Cerebellar nuclear complex (tissue), 1 donor: ENCODE data around the gene CLEC4F.

Experiments
- DNase-seq, 2 experiments: peaks; one replicate each; lab custom pipeline; 2025; lab: John Stamatoyannopoulos, UW

CLEC4F gene, protein sequence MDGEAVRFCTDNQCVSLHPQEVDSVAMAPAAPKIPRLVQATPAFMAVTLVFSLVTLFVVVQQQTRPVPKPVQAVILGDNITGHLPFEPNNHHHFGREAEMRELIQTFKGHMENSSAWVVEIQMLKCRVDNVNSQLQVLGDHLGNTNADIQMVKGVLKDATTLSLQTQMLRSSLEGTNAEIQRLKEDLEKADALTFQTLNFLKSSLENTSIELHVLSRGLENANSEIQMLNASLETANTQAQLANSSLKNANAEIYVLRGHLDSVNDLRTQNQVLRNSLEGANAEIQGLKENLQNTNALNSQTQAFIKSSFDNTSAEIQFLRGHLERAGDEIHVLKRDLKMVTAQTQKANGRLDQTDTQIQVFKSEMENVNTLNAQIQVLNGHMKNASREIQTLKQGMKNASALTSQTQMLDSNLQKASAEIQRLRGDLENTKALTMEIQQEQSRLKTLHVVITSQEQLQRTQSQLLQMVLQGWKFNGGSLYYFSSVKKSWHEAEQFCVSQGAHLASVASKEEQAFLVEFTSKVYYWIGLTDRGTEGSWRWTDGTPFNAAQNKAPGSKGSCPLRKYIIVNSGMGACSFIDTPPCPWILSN

GRCh38 chr2:70820499-70820898, at the start of gene CLEC4F:
TSS of gene CLEC4F (minus strand) at chr2:70820599. CDS start at chr2:70820523, 76 bp downstream.
- DNase-seq: no peak

GRCh38 chr2:70868970-70869369, 48.6 kb upstream of the CLEC4F start:
- DNase-seq: no peak

DNA sequence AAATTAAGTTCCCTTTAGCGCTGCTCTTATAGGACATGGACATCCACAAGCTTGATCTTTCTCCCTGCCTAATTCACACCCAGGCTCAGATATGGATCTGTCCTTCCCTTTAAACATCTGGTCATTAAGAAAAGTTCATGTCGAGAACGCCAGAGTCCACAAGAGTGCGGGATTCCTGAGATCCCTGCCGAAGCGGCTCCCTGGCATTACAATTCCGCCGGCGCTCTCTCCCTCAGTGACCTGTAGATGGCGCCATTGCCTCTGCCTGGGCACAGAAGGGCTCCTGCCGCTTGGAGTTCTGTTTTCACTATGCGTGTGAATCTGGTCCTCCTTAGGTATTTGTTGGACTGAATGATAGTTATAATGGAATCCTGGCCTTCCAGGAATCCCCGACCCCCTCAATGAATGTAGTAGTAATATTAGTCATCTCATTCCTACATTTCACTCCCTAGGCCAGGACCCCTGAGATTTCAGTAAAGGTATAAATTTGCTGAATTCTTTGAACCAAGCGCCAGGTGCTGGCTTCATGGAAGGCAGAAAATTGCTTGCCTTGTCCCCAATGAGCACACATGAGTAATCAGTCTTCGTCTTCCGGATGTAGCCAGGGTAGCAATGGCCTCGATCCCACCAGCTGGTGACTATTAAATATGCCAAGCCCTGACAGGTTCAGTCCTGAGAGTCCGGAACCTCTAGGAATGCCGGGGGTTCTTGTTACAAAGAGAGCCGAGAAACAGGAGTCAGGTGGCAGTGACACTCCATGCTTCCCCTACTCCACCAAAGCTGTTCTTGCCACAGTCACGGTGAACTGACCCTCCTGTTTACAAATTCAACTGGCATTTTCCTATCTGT, 41.6 kb upstream of the CLEC4F start:
- peak; percentile 3 to 76 for DNase-seq

- DNase-seq: no peak
Observed at GRCh38 chr2:70855667-70856066, 35.3 kb upstream of the CLEC4F start.

DNA sequence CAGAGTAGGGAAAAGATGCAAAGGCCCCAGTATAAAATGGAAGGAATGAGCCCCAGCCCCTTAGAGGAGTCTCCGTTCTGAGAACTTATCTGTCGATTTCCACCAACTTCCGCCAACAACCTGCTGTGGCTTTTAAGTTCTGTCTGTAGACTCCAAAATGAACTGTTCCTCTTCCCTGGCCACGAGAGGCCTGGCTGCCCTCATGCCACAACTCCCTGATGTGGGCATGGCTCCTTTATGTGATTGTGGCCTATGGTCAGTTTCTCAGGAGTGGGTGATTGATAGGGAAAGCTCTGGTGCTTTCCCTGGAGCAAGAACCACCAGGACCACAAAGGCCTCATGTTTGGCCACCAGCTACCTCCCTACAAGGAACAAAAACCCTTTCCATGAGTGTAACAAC, 34.0 kb upstream of the CLEC4F start:
- no peak for DNase-seq

DNA sequence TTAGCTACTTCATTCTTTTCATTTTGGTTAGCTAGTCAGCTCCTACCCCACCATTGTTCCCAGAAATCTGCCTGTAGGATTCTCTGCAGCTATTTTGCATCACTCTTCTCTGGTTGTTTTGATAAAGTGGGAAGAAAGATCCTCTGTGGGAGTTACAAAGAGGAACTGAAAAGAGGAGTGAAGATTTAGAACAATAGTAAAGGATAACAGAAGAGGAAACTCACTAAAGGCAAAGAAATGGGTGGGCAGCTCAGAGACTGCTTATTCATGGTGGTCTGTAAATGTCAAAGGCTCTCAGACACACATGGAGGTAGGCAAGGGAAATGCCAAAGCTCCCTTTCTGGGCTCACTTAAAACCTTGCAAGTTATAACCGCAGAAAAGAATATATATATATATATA, 32.4 kb upstream of the CLEC4F start:
- DNase-seq: no peak

- no peak for DNase-seq
Observed at GRCh38 chr2:70851704-70852103, 31.3 kb upstream of the CLEC4F start.

- DNase-seq: no peak
Observed at GRCh38 chr2:70850925-70851324, 30.5 kb upstream of the CLEC4F start.

DNA sequence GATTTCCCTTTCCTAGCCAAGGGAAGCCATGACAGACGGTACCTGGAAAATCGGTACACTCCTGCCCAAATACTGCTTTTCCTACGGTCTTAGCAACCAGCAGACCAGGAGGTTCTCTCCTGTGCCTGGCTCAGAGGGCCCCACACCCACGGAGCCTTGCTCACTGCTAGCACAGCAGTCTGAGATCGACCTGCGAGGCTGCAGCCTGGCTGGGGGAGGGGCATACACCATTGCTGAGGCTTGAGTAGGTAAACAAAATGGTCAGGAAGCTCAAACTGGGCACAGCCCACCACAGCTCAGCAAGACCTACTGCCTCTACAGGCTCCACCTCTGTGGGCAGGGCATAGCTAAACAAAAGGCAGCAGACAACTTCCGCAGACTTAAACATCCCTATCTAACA, 22.0 kb upstream of the CLEC4F start:
- DNase-seq: no peak

DNA sequence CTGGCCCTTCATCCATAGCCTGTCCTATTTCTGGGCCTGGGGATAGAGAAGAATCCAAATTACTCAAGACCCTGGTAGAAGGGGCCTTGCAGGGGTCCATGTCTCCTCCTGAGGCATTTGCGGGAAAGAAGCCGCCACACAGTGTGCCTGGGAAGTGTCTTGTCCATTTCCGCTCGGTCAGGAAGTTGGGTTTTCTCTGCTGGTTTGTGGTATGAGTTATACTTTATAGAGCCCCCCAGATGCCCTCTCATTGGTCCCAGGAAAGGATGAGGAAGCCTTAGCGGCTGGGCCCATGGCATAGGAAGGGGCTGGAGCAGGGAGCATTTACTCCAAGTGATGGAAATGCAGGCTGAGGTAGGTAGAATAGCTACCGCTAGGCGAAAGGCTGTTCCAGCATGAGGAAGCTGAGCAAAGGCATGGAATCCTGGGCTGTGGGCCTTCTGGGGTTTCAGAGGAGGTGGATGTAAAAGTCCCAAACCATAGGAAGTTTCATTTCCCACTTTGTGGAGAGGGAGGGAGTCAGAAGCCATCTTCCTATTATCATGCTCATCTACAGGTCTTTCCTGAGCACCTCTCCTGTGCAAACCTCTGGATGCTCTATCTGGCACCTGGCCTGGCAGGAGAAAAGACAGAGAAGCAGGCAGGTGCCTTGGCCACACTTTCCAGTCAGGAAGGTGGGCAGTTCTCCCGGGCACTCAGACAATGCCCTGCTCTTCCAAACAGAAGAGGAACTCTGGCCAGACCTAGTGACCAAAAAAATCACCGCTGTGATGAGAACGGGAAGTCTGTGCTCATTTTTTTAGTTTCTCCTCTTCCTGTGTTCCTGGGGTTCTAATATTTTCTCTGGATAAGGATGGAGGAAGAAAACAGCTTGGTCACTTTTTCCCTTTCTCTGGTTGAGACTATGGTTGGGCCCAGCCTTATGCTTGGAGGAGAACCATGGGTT, 17.9 kb upstream of the CLEC4F start:
- no peak for DNase-seq

- no peak for DNase-seq
Observed at GRCh38 chr2:70835643-70836042, 15.2 kb upstream of the CLEC4F start, which contains the start of gene CD207. TSS of gene CD207 (minus strand) at chr2:70835816. CDS start at chr2:70835776, 40 bp downstream.

GRCh38 chr2:70834881-70835280, 14.5 kb upstream of the CLEC4F start:
- no peak for DNase-seq

- DNase-seq: no peak
Observed at GRCh38 chr2:70834106-70834505, 13.7 kb upstream of the CLEC4F start.

- DNase-seq: no peak
Observed at GRCh38 chr2:70833246-70833645, 12.8 kb upstream of the CLEC4F start.

GRCh38 chr2:70832386-70832785, 12.0 kb upstream of the CLEC4F start:
- DNase-seq: no peak

DNA sequence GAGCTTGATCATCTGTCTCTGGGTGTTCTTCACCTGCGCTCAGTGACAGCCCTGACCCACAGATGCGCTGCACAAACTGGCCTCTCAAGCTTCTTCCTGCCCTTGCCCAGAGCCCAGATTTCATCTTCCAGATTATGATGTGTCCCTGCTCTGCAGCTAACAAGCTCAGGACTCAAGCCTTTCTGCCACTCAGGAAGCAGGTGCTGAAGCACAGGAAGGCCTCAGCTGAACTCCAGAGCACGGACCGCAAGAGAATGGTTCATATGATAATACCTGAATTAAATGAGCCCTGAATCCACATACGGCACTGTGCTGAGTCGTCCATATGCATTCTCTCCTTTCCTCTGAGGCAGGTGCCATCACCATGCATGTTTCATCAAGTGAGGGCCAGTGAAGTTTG, 11.5 kb upstream of the CLEC4F start:
- no peak for DNase-seq

- no peak for DNase-seq
Observed at GRCh38 chr2:70830366-70830765, 10.0 kb upstream of the CLEC4F start.

GRCh38 chr2:70829916-70830315, 9.5 kb upstream of the CLEC4F start:
- no peak for DNase-seq

DNA sequence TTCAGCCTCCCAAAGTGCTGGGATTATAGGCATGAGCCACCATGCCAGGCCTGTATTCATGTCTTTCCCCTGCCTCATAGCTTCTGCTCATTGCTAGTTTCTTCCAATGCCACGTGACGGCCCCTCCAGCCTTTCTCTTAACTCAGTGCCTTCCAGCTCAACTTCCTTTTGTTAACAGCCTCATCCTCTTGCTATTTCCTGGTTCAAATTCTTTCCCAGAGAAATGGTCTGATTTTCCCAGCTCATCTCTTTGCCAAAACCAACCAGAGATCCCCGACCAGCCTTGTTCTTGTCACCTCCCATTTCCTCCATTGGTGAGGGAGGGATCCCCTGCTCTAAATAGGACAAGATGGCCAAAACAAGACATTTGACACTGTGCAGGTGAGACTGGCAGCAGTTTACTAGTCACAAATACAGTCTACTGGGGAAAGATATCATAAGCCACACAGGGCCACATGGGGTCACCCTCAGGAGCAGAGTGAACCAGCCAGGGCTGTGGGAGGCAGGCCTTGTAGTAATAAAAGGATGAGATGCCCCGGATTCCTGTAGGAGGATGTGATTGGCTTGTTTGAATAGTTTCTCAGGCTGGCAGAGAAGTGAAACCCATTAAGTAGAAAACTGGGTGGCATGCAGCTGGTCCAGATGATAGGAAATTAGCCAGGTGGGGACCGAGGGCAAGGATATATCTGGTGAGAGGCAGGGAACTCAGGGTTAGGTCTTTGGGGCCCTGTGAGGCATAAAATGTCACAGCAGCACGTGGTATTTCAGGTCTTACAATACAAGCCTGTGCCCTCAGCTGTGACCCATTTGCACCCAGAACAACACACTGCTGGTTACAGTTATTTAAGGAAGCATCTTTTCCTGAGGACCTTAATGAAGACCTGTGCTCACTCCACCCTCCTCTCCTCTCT, 8.8 kb upstream of the CLEC4F start:
- DNase-seq: no peak

GRCh38 chr2:70828115-70828514, 7.7 kb upstream of the CLEC4F start:
- no peak for DNase-seq
